NCI-H2029 treated with DMSO at 0.1 percent for 48 hours (cell line): ENCODE data around the gene SEMA4F.

ENCODE experiments used
- DNase-seq: peaks from one replicate; lab custom pipeline; 2025; lab: John Stamatoyannopoulos, UW

The SEMA4F gene

GRCh38 chr2:74668087-74668486 lies 14.0 kb downstream of the SEMA4F start:
- no peak for DNase-seq

- no peak for DNase-seq
Observed at GRCh38 chr2:74670263-74670662, 16.2 kb downstream of the SEMA4F start.

GRCh38 chr2:74671479-74671878 lies 17.4 kb downstream of the SEMA4F start:
- no peak for DNase-seq

GRCh38 chr2:74673826-74674528 lies 19.9 kb downstream of the SEMA4F start:
- DNase-seq: no peak

- no peak for DNase-seq
Observed at GRCh38 chr2:74675090-74675489, 21.0 kb downstream of the SEMA4F start.

GRCh38 chr2:74676331-74676730 lies 22.3 kb downstream of the SEMA4F start:
- no peak for DNase-seq

- DNase-seq: no peak
Observed at GRCh38 chr2:74679615-74680014, 25.6 kb downstream of the SEMA4F start.

GRCh38 chr2:74682501-74682900 lies 28.5 kb downstream of the SEMA4F start:
- no peak for DNase-seq

GRCh38 chr2:74685408-74685807 lies 31.4 kb downstream of the SEMA4F start:
- no peak for DNase-seq

- no peak for DNase-seq
Observed at GRCh38 chr2:74688881-74689280, 34.8 kb downstream of the SEMA4F start.

GRCh38 chr2:74689671-74690070 lies 35.6 kb downstream of the SEMA4F start:
- DNase-seq: no peak

- peak; percentile 21 for DNase-seq
Observed at GRCh38 chr2:74690571-74690970, 36.5 kb downstream of the SEMA4F start.

- no peak for DNase-seq
Observed at GRCh38 chr2:74691929-74692328, 37.9 kb downstream of the SEMA4F start.

GRCh38 chr2:74693213-74693612 lies 39.2 kb downstream of the SEMA4F start:
- no peak for DNase-seq

- DNase-seq: no peak
Observed at GRCh38 chr2:74693668-74694067, 39.6 kb downstream of the SEMA4F start.

GRCh38 chr2:74694281-74694680 lies 40.2 kb downstream of the SEMA4F start:
- DNase-seq: no peak

GRCh38 chr2:74695663-74696062 lies 41.6 kb downstream of the SEMA4F start:
- no peak for DNase-seq

GRCh38 chr2:74696829-74697228 lies 42.8 kb downstream of the SEMA4F start:
- no peak for DNase-seq

GRCh38 chr2:74700643-74701372 lies 46.8 kb downstream of the SEMA4F start:
- no peak for DNase-seq

- DNase-seq: no peak
Observed at GRCh38 chr2:74702001-74702715, 48.1 kb downstream of the SEMA4F start.

GRCh38 chr2:74703373-74703772 lies 49.3 kb downstream of the SEMA4F start:
- DNase-seq: no peak

- DNase-seq: no peak
Observed at GRCh38 chr2:74704216-74704615, 50.2 kb downstream of the SEMA4F start.

- no peak for DNase-seq
Observed at GRCh38 chr2:74706741-74707140, 52.7 kb downstream of the SEMA4F start.
